Upper lobe of left lung (tissue), 6 donors: Measurements from ENCODE around the gene AMY2B. TPM values are rescaled to one million over a fixed set of nuclear protein-coding genes. Genes with fewer than 3 reads are reported as not detected.
"Not testable (repeated sequence)": the region's sequence is repeated elsewhere in the genome, so short reads cannot be mapped to it uniquely, and the experiment has no call there.

ENCODE experiments used
- ATAC-seq, 2 donors: fragments of 200-7000 bp; cut with Tn5 transposase; one replicate each; pipeline ENCODE4 v1.9.1; 2022; ENCODE audit warnings: mild to moderate bottlenecking in 2 of 2, moderate library complexity in 2 of 2; ENCODE audit not compliant: low FRiP score in 2 of 2
- DNase-seq, 2 donors: peaks; one replicate each; pipeline ENCODE4 v3.0.0-alpha.2; 2019 to 2020
- H3K27ac ChIP-seq, 4 donors: fragments of 200-600 bp; sonication (generic); one replicate each; pipeline ENCODE4 v1.5.1; 2016 to 2019
- H3K27me3 ChIP-seq, 4 donors: fragments of 200-600 bp; sonication (generic); one replicate each; pipeline ENCODE4 v1.5.1; 2017 to 2019
- H3K36me3 ChIP-seq, 4 donors: fragments of 200-600 bp; sonication (generic); one replicate each; pipeline ENCODE4 v1.5.1; 2016 to 2019
- H3K4me1 ChIP-seq, 4 donors: fragments of 200-600 bp; sonication (generic); one replicate each; pipeline ENCODE4 v1.5.1; 2018 to 2019
- H3K4me3 ChIP-seq, 4 donors: fragments of 200-600 bp; sonication (generic); one replicate each; pipeline ENCODE4 v1.5.1; 2017 to 2019; ENCODE audit warnings: mild to moderate bottlenecking in 2 of 4, moderate library complexity in 1 of 4
- H3K9me3 ChIP-seq, 4 donors: fragments of 200-600 bp; sonication (generic); one replicate each; pipeline ENCODE4 v1.5.1; 2018 to 2019
- EP300 ChIP-seq, 4 donors: sonication (generic); formaldehyde crosslinking; IDR thresholded peaks; one replicate each; pipeline ENCODE4 v1.5.1; 2017; ENCODE audit warnings: antibody characterized with exemption in 4 of 4, control low read depth in 2 of 4
- POLR2A ChIP-seq, 4 donors: fragments of 450-650 bp; IDR thresholded peaks; one replicate each; pipeline ENCODE4 v1.5.1; 2016 to 2017; ENCODE audit warnings: antibody characterized with exemption in 4 of 4, mild to moderate bottlenecking in 2 of 4
- POLR2AphosphoS5 ChIP-seq, 2 donors: sonication (generic); formaldehyde crosslinking; IDR thresholded peaks; one replicate each; pipeline ENCODE4 v1.5.1; 2017; ENCODE audit warnings: antibody characterized with exemption in 2 of 2
- WGBS, 2 donors: methylation state at CpG; one replicate each; pipeline ENCODE4 v1.1.5; 2017 to 2018; 5-methylcytosine and 5-hydroxymethylcytosine counted together
- total RNA-seq, 6 donors: library from RNA; depleted of rRNA in 4 of 6; stranded (reverse); fragments of >200 nt in 4 of 6; gene quantifications; one replicate each; pipeline versions ENCODE4 v1.1.0 to v1.2.1, GENCODE V29; 2016 to 2021
- TF ChIP-seq, protein P1 (sequence below), 6 experiments: fragments of 450-650 bp in 4 of 6; fragments of 200-600 bp in 2 of 6; sonication (generic) in 2 of 6; IDR thresholded peaks; one replicate each; pipeline ENCODE4 v1.5.1; 2016 to 2019; ENCODE audit warnings: antibody characterized with exemption in 6 of 6
- donor health status: DM: no; HTN: no; CAD: no; lungs with moderate emphysema.
- donor health status: DM: no; HTN: yes; CAD: no; lungs with severe emphysema.

AMY2B gene
- 10 to 100 TPM; 12.5 to 73.3 (median 23.8) TPM for total RNA-seq

DNA sequence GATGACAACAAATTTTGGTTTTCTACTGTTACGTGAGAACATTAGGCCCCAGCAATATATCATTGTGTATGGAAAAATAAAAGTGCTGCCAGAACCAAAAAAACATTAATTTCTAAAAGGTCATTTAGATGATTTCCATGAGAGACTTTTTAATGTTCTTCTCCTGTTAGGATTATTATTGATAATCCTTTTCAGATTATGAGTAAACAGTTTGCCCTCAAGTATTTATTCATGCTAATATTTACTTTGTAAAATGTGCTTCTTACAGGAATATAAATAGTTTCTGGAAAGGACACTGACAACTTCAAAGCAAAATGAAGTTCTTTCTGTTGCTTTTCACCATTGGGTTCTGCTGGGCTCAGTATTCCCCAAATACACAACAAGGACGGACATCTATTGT, at the start of gene AMY2B:
Gene AMY2B, plus strand, starts transcription at position 301 of the 400 bp plus-strand sequence. Its CDS starts 14 bp downstream, at position 315.
- H3K4me1 ChIP-seq, ATAC-seq, H3K4me3 ChIP-seq, H3K9me3 ChIP-seq, H3K27me3 ChIP-seq, H3K27ac ChIP-seq, DNase-seq: not testable (repeated sequence)
- peaks cover 0 to 23% (median 5%) of the 10 kb centered on the region in 4 donors for H3K36me3 ChIP-seq
- 88 to 92% methylated on average over 2 of the region's 2 CpGs for WGBS, 2 donors

DNA sequence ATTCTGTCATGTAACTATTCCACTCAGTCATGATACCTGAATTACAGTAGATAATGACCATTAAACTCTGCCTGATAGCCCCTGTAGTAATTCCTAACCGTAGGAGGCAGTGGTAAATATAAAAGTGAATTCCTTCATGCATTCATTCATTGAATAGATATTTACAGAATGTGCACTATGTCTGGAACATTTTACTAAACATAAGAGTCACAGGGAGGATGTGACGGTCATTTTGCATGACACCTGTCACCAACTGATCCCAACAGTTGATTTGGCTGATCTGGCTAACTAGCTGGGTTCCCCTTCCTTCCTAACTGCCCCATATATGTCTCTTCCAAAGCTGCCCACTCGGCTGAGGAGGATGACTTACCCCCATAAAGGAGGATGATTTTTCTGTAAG, 48.0 kb upstream of the AMY2B start:
- Histone ChIP-seq H3K9me3 (no peaks in the 10 kb centered on the region), H3K4me1 (peaks cover 20 to 27% (median 24%) of the 10 kb centered on the region in 4 donors), H3K4me3 (no peak overlapping the region), H3K27me3 (no peaks in the 10 kb centered on the region), H3K36me3 (no peaks in the 10 kb centered on the region), H3K27ac (no peak overlapping the region)
- TF ChIP-seq POLR2A (IDR thresholded peaks at IDR 0.05) (no peak), EP300 (IDR thresholded peaks at IDR 0.05) (no peak)
- TF ChIP-seq, protein P1, sequence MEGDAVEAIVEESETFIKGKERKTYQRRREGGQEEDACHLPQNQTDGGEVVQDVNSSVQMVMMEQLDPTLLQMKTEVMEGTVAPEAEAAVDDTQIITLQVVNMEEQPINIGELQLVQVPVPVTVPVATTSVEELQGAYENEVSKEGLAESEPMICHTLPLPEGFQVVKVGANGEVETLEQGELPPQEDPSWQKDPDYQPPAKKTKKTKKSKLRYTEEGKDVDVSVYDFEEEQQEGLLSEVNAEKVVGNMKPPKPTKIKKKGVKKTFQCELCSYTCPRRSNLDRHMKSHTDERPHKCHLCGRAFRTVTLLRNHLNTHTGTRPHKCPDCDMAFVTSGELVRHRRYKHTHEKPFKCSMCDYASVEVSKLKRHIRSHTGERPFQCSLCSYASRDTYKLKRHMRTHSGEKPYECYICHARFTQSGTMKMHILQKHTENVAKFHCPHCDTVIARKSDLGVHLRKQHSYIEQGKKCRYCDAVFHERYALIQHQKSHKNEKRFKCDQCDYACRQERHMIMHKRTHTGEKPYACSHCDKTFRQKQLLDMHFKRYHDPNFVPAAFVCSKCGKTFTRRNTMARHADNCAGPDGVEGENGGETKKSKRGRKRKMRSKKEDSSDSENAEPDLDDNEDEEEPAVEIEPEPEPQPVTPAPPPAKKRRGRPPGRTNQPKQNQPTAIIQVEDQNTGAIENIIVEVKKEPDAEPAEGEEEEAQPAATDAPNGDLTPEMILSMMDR (IDR thresholded peaks at IDR 0.05), result no peak
- DNase-seq (no peak), ATAC-seq (no peak)
- WGBS, 2 donors, result 93 to 94% methylated on average over 3 of the region's 3 CpGs

DNA sequence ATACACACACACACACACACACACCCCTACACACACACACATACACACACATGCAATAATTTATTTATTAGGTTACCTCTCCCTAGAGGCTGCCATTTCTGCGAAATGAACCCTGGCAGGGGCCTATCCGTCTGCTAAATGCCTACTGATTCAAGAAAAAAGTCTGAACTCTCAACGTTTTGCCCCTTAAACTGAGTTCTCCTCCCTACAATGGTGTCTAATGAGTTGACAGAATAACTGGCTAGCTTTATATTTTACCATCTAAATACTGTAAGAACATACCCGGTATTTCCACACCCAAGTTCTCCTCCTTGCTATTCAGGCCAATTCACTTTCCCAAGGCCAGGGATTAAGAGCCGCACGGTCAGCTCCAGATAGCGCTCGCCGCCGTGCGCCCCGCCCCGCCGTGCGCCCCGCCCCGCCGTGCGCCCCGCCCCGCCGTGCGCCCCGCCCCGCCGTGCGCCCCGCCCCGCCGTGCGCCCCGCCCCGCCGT, 46.2 kb upstream of the AMY2B start:
- DNase-seq, result no peak
- H3K4me1 ChIP-seq, result peaks cover 30 to 39% (median 34%) of the 10 kb centered on the region in 4 donors
- H3K9me3 ChIP-seq, result no peaks in the 10 kb centered on the region
- H3K27me3 ChIP-seq, result no peaks in the 10 kb centered on the region
- H3K36me3 ChIP-seq, result peaks cover 0 to 12% (median 1%) of the 10 kb centered on the region in 4 donors
- peak overlapping the region in 3 of 4 donors; percentile 14 to 44 (median 42) for H3K4me3 ChIP-seq
- TF ChIP-seq POLR2AphosphoS5 (IDR thresholded peaks at IDR 0.05), result no peak
- TF ChIP-seq POLR2A (IDR thresholded peaks at IDR 0.05), result no peak
- TF ChIP-seq, protein P1 (IDR thresholded peaks at IDR 0.05), result no peak
- TF ChIP-seq EP300 (IDR thresholded peaks at IDR 0.05), result no peak
- ATAC-seq, result peak; percentile 83 to 84
- 8 to 12% methylated on average over 7 to 12 of the region's 34 CpGs for WGBS, 2 donors
- H3K27ac ChIP-seq, result peak overlapping the region in 2 of 4 donors; percentile 7 to 37

DNA sequence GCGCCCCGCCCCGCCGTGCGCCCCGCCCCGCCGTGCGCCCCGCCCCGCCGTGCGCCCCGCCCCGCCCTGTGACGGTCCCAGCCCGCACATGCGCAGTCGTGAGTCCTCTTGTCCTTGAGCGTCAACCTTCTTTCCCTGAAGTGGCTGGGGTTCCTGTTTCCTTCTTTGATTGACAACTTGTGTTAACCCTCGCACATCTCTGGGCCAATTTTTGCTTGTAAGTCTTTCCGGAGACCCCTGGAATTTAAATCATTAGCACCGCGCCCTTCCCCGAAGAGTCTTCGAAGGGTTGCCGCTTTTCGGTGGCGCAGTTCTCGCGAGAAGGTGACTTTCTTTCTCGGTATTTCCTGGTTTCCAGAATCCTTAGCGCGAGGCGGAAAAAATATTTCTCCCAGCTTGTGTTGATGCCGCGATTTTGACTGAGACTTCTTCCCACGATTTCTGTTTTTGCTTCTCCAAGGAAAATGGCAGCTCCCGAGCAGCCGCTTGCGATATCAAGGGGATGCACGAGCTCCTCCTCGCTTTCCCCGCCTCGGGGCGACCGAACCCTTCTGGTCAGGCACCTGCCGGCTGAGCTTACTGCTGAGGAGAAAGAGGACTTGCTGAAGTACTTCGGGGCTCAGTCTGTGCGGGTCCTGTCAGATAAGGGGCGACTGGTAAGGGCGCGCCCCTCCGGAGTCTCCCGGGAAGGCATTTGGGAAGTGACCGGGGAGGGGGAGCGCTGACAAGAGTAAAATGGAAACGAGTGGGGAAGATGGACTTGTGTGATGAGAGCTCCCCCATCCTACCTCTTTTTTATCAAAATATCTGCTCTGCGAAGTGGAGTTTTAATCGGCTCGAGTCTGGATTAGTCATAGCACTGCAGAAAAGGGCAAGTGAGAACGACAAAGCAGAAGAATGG, 45.5 kb upstream of the AMY2B start, which contains the start of gene RNPC3:
Gene RNPC3, plus strand, starts transcription at position 93 of the 901 bp plus-strand sequence. Its CDS starts 372 bp downstream, at position 465.
- Histone ChIP-seq H3K27me3 (no peaks in the 10 kb centered on the region), H3K4me3 (peak within 1 kb of the TSS; percentile 66 to 88 (median 74)), H3K4me1 (peaks cover 30 to 44% (median 36%) of the 10 kb centered on the region in 4 donors), H3K9me3 (no peaks in the 10 kb centered on the region), H3K27ac (peak within 1 kb of the TSS; percentile 95 to 97 (median 96)), H3K36me3 (peaks cover 0 to 12% (median 2%) of the 10 kb centered on the region in 4 donors)
- TF ChIP-seq POLR2A (IDR thresholded peaks at IDR 0.05), result peak in 3 of 4 donors; percentile 50 to 65 (median 54)
- TF ChIP-seq, protein P1 (IDR thresholded peaks at IDR 0.05), result peak in 2 of 6 experiments; percentile 9 to 15
- TF ChIP-seq EP300 (IDR thresholded peaks at IDR 0.05), result no peak
- TF ChIP-seq POLR2AphosphoS5 (IDR thresholded peaks at IDR 0.05), result peak; percentile 55 to 58
- WGBS, 2 donors, result 0 to 1% methylated on average over 41 to 43 of the region's 62 CpGs
- DNase-seq (peak; percentile 85 to 94), ATAC-seq (peak; percentile 93 to 96)

DNA sequence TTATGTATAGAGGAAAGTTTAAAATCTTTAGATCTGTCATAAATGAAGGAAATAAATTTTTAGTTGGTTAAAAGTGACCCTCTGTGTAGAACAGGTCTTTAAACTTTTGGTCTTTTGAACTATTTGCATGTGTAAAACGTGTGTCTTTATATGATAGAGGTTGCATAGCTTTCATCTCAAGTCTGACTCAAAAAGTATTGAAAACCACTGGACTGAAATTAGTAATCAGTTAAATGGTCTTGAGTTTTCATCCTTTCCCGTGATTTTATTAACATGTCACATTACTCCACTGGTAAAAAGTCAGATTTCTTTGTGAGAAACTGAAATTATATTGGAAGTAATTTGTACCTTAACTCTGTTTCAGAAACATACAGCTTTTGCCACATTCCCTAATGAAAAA, 44.1 kb upstream of the AMY2B start:
- H3K27ac ChIP-seq, result no peak overlapping the region
- WGBS, 2 donors, result 67 to 68% methylated on average over 2 of the region's 2 CpGs
- H3K27me3 ChIP-seq, result no peaks in the 10 kb centered on the region
- H3K4me1 ChIP-seq, result peaks cover 30 to 44% (median 36%) of the 10 kb centered on the region in 4 donors
- peaks cover 0 to 12% (median 2%) of the 10 kb centered on the region in 4 donors for H3K36me3 ChIP-seq
- H3K4me3 ChIP-seq, result peak overlapping the region in 2 of 4 donors; percentile 66 to 74
- H3K9me3 ChIP-seq, result no peaks in the 10 kb centered on the region
- TF ChIP-seq POLR2A (IDR thresholded peaks at IDR 0.05), result no peak
- no peak for TF ChIP-seq POLR2AphosphoS5 (IDR thresholded peaks at IDR 0.05)
- TF ChIP-seq, protein P1 (IDR thresholded peaks at IDR 0.05), result no peak
- TF ChIP-seq EP300 (IDR thresholded peaks at IDR 0.05), result no peak
- DNase-seq (no peak), ATAC-seq (no peak)
